Measurements from ENCODE around the gene IFIT1B.

DNA sequence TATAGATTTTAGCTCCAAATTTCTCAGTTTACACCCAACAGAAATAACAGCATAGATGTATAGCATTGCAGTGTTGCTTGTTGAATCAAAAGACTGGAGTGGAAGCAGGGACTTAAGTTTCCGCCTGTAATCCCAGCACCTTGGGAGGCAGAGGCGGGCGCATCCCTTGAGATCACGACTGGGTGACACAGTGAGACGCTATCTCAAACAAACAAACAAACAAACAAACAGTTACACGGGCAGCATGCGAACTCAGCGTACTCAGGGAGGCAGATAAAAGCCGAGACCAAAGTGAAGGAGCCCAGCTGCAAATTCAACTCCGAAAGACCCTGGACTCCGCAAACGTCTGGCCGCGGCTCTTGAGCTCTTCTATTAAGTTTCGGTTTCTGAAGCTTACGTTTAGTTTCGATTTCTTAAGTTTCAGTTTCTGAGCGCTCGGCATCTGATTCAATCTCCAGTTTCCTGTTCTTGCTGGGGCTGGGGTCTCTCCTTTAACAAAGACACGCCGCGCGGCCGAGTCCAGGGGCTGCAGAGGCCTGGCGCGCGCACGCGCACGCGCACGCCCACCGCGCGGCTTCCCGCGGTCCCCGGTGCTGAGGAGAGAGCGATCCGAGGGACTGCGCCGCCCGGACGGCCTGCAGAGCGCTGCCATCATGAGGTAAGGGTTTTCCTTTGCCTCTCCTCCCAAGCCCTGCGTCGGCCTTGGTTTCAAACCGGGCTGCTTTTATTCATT, 36.5 kb downstream of the IFIT1B start, which contains the start of gene IFIT5:
- TF ChIP-seq, protein P1, sequence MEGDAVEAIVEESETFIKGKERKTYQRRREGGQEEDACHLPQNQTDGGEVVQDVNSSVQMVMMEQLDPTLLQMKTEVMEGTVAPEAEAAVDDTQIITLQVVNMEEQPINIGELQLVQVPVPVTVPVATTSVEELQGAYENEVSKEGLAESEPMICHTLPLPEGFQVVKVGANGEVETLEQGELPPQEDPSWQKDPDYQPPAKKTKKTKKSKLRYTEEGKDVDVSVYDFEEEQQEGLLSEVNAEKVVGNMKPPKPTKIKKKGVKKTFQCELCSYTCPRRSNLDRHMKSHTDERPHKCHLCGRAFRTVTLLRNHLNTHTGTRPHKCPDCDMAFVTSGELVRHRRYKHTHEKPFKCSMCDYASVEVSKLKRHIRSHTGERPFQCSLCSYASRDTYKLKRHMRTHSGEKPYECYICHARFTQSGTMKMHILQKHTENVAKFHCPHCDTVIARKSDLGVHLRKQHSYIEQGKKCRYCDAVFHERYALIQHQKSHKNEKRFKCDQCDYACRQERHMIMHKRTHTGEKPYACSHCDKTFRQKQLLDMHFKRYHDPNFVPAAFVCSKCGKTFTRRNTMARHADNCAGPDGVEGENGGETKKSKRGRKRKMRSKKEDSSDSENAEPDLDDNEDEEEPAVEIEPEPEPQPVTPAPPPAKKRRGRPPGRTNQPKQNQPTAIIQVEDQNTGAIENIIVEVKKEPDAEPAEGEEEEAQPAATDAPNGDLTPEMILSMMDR (optimal IDR thresholded peaks at IDR 0.05 in 1 of 3, IDR thresholded peaks at IDR 0.05 in 1 of 3, conservative IDR thresholded peaks at IDR 0.05 in 1 of 3; ENCODE audit: extremely low read depth in 1 of 3, insufficient read depth in 2 of 3, low read length in 3 of 3): peak in 1 of 3 experiments; percentile 12
- TF ChIP-seq EZH2 (IDR thresholded peaks at IDR 0.05; ENCODE audit: low read length): no peak
